ENCODE data around the gene INSR.

The INSR gene

GRCh38 chr19:7145494-7145893 is 148.7 kb downstream of the INSR start:
- peaks cover 49% of the 10 kb centered on the region for H3K4me1 ChIP-seq (ENCODE audit: low read depth, poor library complexity, severe bottlenecking)
- H3K4me2 ChIP-seq: no peak overlapping the region
- H3K36me3 ChIP-seq (ENCODE audit: insufficient read depth): no peaks in the 10 kb centered on the region
- no peaks in the 10 kb centered on the region for H3K27me3 ChIP-seq (ENCODE audit: insufficient read depth, low read depth)
- H3K79me2 ChIP-seq (ENCODE audit: insufficient read depth, low read depth): no peaks in the 10 kb centered on the region
- no peak overlapping the region for H3K27ac ChIP-seq
- H3K9ac ChIP-seq: no peak overlapping the region
- TF ChIP-seq CTCF (conservative IDR thresholded peaks at IDR 0.05; ENCODE audit: low read depth, low read length): no peak
- H2AFZ ChIP-seq (ENCODE audit: low read depth): no peak overlapping the region
- no peaks in the 10 kb centered on the region for H4K20me1 ChIP-seq (ENCODE audit: insufficient read depth)
- no peak overlapping the region for H3K4me3 ChIP-seq (IDR thresholded peaks at IDR 0.05; ENCODE audit: insufficient read depth, low read depth, low read length)

GRCh38 chr19:7142771-7143170 is 151.4 kb downstream of the INSR start:
- no peak overlapping the region for H3K4me3 ChIP-seq (IDR thresholded peaks at IDR 0.05; ENCODE audit: insufficient read depth, low read depth, low read length)
- peaks cover 25% of the 10 kb centered on the region for H3K4me1 ChIP-seq (ENCODE audit: low read depth, poor library complexity, severe bottlenecking)
- no peaks in the 10 kb centered on the region for H4K20me1 ChIP-seq (ENCODE audit: insufficient read depth)
- no peaks in the 10 kb centered on the region for H3K27me3 ChIP-seq (ENCODE audit: insufficient read depth, low read depth)
- H3K79me2 ChIP-seq (ENCODE audit: insufficient read depth, low read depth): no peaks in the 10 kb centered on the region
- H3K36me3 ChIP-seq (ENCODE audit: insufficient read depth): no peaks in the 10 kb centered on the region
- H3K4me2 ChIP-seq: no peak overlapping the region
- no peak overlapping the region for H3K9ac ChIP-seq
- H3K27ac ChIP-seq: no peak overlapping the region
- TF ChIP-seq CTCF (conservative IDR thresholded peaks at IDR 0.05; ENCODE audit: low read depth, low read length): no peak
- H2AFZ ChIP-seq (ENCODE audit: low read depth): no peak overlapping the region

GRCh38 chr19:7140137-7140536 is 154.1 kb downstream of the INSR start:
- Histone ChIP-seq H3K9ac (no peak overlapping the region), H3K4me2 (no peak overlapping the region), H2AFZ (ENCODE audit: low read depth) (no peak overlapping the region), H3K36me3 (ENCODE audit: insufficient read depth) (no peaks in the 10 kb centered on the region), H3K27me3 (ENCODE audit: insufficient read depth, low read depth) (no peaks in the 10 kb centered on the region), H3K79me2 (ENCODE audit: insufficient read depth, low read depth) (no peaks in the 10 kb centered on the region), H3K4me1 (ENCODE audit: low read depth, poor library complexity, severe bottlenecking) (peaks cover 6% of the 10 kb centered on the region), H3K27ac (no peak overlapping the region), H3K4me3 (IDR thresholded peaks at IDR 0.05; ENCODE audit: insufficient read depth, low read depth, low read length) (no peak overlapping the region), H4K20me1 (ENCODE audit: insufficient read depth) (no peaks in the 10 kb centered on the region)
- no peak for TF ChIP-seq CTCF (conservative IDR thresholded peaks at IDR 0.05; ENCODE audit: low read depth, low read length)

- no peak overlapping the region for H3K27ac ChIP-seq
- no peak overlapping the region for H3K4me3 ChIP-seq (IDR thresholded peaks at IDR 0.05; ENCODE audit: insufficient read depth, low read depth, low read length)
- H3K36me3 ChIP-seq (ENCODE audit: insufficient read depth): no peaks in the 10 kb centered on the region
- no peaks in the 10 kb centered on the region for H4K20me1 ChIP-seq (ENCODE audit: insufficient read depth)
- no peak overlapping the region for H3K4me2 ChIP-seq
- H3K79me2 ChIP-seq (ENCODE audit: insufficient read depth, low read depth): no peaks in the 10 kb centered on the region
- H3K27me3 ChIP-seq (ENCODE audit: insufficient read depth, low read depth): no peaks in the 10 kb centered on the region
- TF ChIP-seq CTCF (conservative IDR thresholded peaks at IDR 0.05; ENCODE audit: low read depth, low read length): no peak
- no peak overlapping the region for H2AFZ ChIP-seq (ENCODE audit: low read depth)
- no peaks in the 10 kb centered on the region for H3K4me1 ChIP-seq (ENCODE audit: low read depth, poor library complexity, severe bottlenecking)
- no peak overlapping the region for H3K9ac ChIP-seq
Observed at GRCh38 chr19:7139095-7139494, 155.1 kb downstream of the INSR start.

GRCh38 chr19:7138402-7138801 is 155.8 kb downstream of the INSR start:
- Histone ChIP-seq H3K27ac (no peak overlapping the region), H3K79me2 (ENCODE audit: insufficient read depth, low read depth) (no peaks in the 10 kb centered on the region), H3K4me2 (no peak overlapping the region), H3K9ac (no peak overlapping the region), H3K4me1 (ENCODE audit: low read depth, poor library complexity, severe bottlenecking) (no peaks in the 10 kb centered on the region), H3K36me3 (ENCODE audit: insufficient read depth) (no peaks in the 10 kb centered on the region), H3K27me3 (ENCODE audit: insufficient read depth, low read depth) (no peaks in the 10 kb centered on the region), H4K20me1 (ENCODE audit: insufficient read depth) (no peaks in the 10 kb centered on the region), H3K4me3 (IDR thresholded peaks at IDR 0.05; ENCODE audit: insufficient read depth, low read depth, low read length) (no peak overlapping the region), H2AFZ (ENCODE audit: low read depth) (no peak overlapping the region)
- no peak for TF ChIP-seq CTCF (conservative IDR thresholded peaks at IDR 0.05; ENCODE audit: low read depth, low read length)

Data from KMS-11 (cell line).